ENCODE measurements around the gene RSPH3. TPM values are rescaled to one million over a fixed set of nuclear protein-coding genes. Genes with fewer than 3 reads are reported as not detected.
"Not testable (repeated sequence)": the region's sequence is repeated elsewhere in the genome, so short reads cannot be mapped to it uniquely, and the experiment has no call there.

The RSPH3 gene
- total RNA-seq, 1 experiment from 2014 or later: 3.0 TPM

DNA sequence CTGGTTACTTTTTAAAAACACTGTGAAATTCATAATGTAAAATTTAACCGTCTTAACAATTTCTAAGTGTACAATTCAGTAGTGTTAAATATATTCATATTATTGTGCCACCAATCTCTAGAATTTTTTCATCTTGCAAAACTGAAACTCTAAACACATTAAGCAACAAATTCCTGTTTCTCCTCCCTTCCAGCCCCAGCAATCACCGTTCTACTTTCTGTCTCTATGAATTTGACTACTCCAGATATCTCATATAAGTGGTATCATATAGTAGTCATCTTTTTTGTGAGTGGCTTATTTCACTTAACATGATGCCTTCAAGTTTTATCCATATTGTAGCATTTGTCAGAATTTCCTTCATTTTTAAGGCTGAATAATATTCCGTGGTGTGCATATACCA, 44.7 kb downstream of the RSPH3 start:
- intact Hi-C loops (cut with micrococcal nuclease; ENCODE audit: unreplicated experiment): no loop called here
- peaks cover 7% of the 10 kb centered on the region for H3K4me1 Mint-ChIP-seq (ENCODE audit: low read depth, unreplicated experiment)

GRCh38 chr6:158954753-158955152, 45.2 kb downstream of the RSPH3 start:
- no peaks in the 10 kb centered on the region for H3K27me3 ChIP-seq (replicated peaks; ENCODE audit: control insufficient read depth, insufficient read depth, low read length)
- H3K9me3 ChIP-seq: no peaks in the 10 kb centered on the region
- intact Hi-C loops (cut with micrococcal nuclease; ENCODE audit: unreplicated experiment): no loop called here
- H3K4me3 ChIP-seq (ENCODE audit: low read depth, low read length): no peak overlapping the region
- Mint-ChIP-seq H3K4me1 (ENCODE audit: low read depth, unreplicated experiment) (peaks cover 7% of the 10 kb centered on the region), H3K27ac (ENCODE audit: unreplicated experiment) (no peak overlapping the region), H3K36me3 (ENCODE audit: insufficient read depth, unreplicated experiment) (no peaks in the 10 kb centered on the region), H3K4me3 (ENCODE audit: unreplicated experiment) (no peak overlapping the region), H3K27me3 (ENCODE audit: insufficient read depth, unreplicated experiment) (no peaks in the 10 kb centered on the region), H3K9me3 (ENCODE audit: unreplicated experiment) (no peaks in the 10 kb centered on the region)
- peaks cover 14% of the 10 kb centered on the region for H3K4me1 ChIP-seq
- H3K36me3 ChIP-seq (ENCODE audit: control insufficient read depth, insufficient read depth, low read length): no peaks in the 10 kb centered on the region
- ChIA-PET CTCF (interaction anchor here (1.2 kb wide), 1 partner anchor 251 kb away, joined by 3 read pairs; no protein-coding TSS in a partner anchor), POLR2A (no interaction called here)
- DNase-seq: no peak
- no TSS peak for BruUV-seq (replicated peaks)
- no peak for TF ChIP-seq CTCF (IDR thresholded peaks at IDR 0.05; ENCODE audit: insufficient read depth in 1 of 2, low read depth in 1 of 2, low read length in 1 of 2, severe bottlenecking in 1 of 2, unreplicated experiment in 1 of 2)

More for the DNA sequence above, 44.7 kb downstream of the RSPH3 start:
- BruUV-seq (replicated peaks): no TSS peak
- Histone ChIP-seq H3K27me3 (replicated peaks; ENCODE audit: control insufficient read depth, insufficient read depth, low read length) (no peaks in the 10 kb centered on the region), H3K9me3 (no peaks in the 10 kb centered on the region), H3K4me1 (peaks cover 14% of the 10 kb centered on the region), H3K4me3 (ENCODE audit: low read depth, low read length) (no peak overlapping the region), H3K36me3 (ENCODE audit: control insufficient read depth, insufficient read depth, low read length) (no peaks in the 10 kb centered on the region)
- no peak for TF ChIP-seq CTCF (IDR thresholded peaks at IDR 0.05; ENCODE audit: insufficient read depth in 1 of 2, low read depth in 1 of 2, low read length in 1 of 2, severe bottlenecking in 1 of 2, unreplicated experiment in 1 of 2)
- no peak for DNase-seq
- POLR2A ChIA-PET: no interaction called here
- H3K36me3 Mint-ChIP-seq (ENCODE audit: insufficient read depth, unreplicated experiment): no peaks in the 10 kb centered on the region
- H3K4me3 Mint-ChIP-seq (ENCODE audit: unreplicated experiment): no peak overlapping the region
- H3K27ac Mint-ChIP-seq (ENCODE audit: unreplicated experiment): no peak overlapping the region
- H3K9me3 Mint-ChIP-seq (ENCODE audit: unreplicated experiment): no peaks in the 10 kb centered on the region
- CTCF ChIA-PET: no interaction called here
- H3K27me3 Mint-ChIP-seq (ENCODE audit: insufficient read depth, unreplicated experiment): no peaks in the 10 kb centered on the region

DNA sequence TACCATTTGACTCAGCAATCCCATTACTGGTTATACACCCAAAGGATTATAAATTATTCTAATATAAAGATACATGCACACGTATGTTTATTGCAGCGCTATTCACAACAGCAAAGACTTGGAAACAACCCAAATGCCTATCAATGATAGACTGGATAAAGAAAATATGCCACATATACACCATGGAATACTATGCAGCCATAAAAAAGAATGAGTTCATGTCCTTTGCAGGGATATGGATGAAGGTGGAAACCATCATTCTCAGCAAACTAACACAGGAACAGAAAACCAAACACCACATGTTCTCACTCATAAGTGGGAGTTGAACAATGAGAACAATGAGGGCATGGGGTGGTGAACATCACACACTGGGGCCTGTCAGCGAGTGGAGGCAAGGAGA, 48.0 kb downstream of the RSPH3 start:
- H3K9me3 ChIP-seq; H3K4me3 Mint-ChIP-seq (ENCODE audit: unreplicated experiment); intact Hi-C loops (cut with micrococcal nuclease; ENCODE audit: unreplicated experiment); H3K27me3 ChIP-seq (replicated peaks; ENCODE audit: control insufficient read depth, insufficient read depth, low read length); H3K27me3 Mint-ChIP-seq (ENCODE audit: insufficient read depth, unreplicated experiment); H3K36me3 Mint-ChIP-seq (ENCODE audit: insufficient read depth, unreplicated experiment); H3K4me1 ChIP-seq; H3K9me3 Mint-ChIP-seq (ENCODE audit: unreplicated experiment); BruUV-seq (replicated peaks); H3K4me3 ChIP-seq (ENCODE audit: low read depth, low read length); POLR2A ChIA-PET; CTCF ChIA-PET; DNase-seq; H3K4me1 Mint-ChIP-seq (ENCODE audit: low read depth, unreplicated experiment); H3K27ac Mint-ChIP-seq (ENCODE audit: unreplicated experiment); H3K36me3 ChIP-seq (ENCODE audit: control insufficient read depth, insufficient read depth, low read length): not testable (repeated sequence)

GRCh38 chr6:158951565-158951964, 48.4 kb downstream of the RSPH3 start:
- H3K4me3 Mint-ChIP-seq (ENCODE audit: unreplicated experiment); H3K27me3 Mint-ChIP-seq (ENCODE audit: insufficient read depth, unreplicated experiment); H3K4me1 ChIP-seq; CTCF ChIA-PET; H3K27me3 ChIP-seq (replicated peaks; ENCODE audit: control insufficient read depth, insufficient read depth, low read length); H3K4me1 Mint-ChIP-seq (ENCODE audit: low read depth, unreplicated experiment); H3K36me3 Mint-ChIP-seq (ENCODE audit: insufficient read depth, unreplicated experiment); POLR2A ChIA-PET; DNase-seq; H3K36me3 ChIP-seq (ENCODE audit: control insufficient read depth, insufficient read depth, low read length); intact Hi-C loops (cut with micrococcal nuclease; ENCODE audit: unreplicated experiment); H3K4me3 ChIP-seq (ENCODE audit: low read depth, low read length); H3K9me3 ChIP-seq; H3K27ac Mint-ChIP-seq (ENCODE audit: unreplicated experiment); BruUV-seq (replicated peaks); H3K9me3 Mint-ChIP-seq (ENCODE audit: unreplicated experiment): not testable (repeated sequence)
